Effector memory CD4-positive, alpha-beta T cell (primary cell): ENCODE measurements around the gene PITHD1.
"Not testable (repeated sequence)": the region's sequence is repeated elsewhere in the genome, so short reads cannot be mapped to it uniquely, and the experiment has no call there.

Experiments used
- DNase-seq, 3 donors: peaks; one replicate each; pipeline ENCODE4 v3.0.0-alpha.2; 2020
- H3K27ac ChIP-seq: 2 replicates; pipeline ENCODE4 v1.7.0; 2013; ENCODE audit warnings: mild to moderate bottlenecking, low read length, moderate library complexity; ENCODE audit not compliant: insufficient read depth, poor library complexity, severe bottlenecking
- H3K27me3 ChIP-seq: replicated peaks from 2 replicates; pipeline ENCODE4 v1.7.0; 2013; ENCODE audit warnings: mild to moderate bottlenecking, low read length; ENCODE audit not compliant: insufficient read depth, control insufficient read depth, poor library complexity, severe bottlenecking
- H3K36me3 ChIP-seq: 2 replicates; pipeline ENCODE4 v1.7.0; 2013; ENCODE audit warnings: mild to moderate bottlenecking, low read length, moderate library complexity; ENCODE audit not compliant: control insufficient read depth, insufficient read depth
- H3K4me1 ChIP-seq: 2 replicates; pipeline ENCODE4 v1.7.0; 2013; ENCODE audit warnings: low read length, mild to moderate bottlenecking; ENCODE audit not compliant: control insufficient read depth, insufficient read depth, poor library complexity, severe bottlenecking
- H3K4me3 ChIP-seq: 2 replicates; pipeline ENCODE4 v1.7.0; 2013; ENCODE audit warnings: low read length, low read depth, mild to moderate bottlenecking; ENCODE audit not compliant: insufficient read depth, poor library complexity, severe bottlenecking
- H3K9me3 ChIP-seq: 2 replicates; pipeline ENCODE4 v1.7.0; 2013; ENCODE audit warnings: mild to moderate bottlenecking, low read length, moderate library complexity; ENCODE audit not compliant: control insufficient read depth
- total RNA-seq, 3 donors: gene quantifications; one replicate each; lab custom pipeline; 2026; lab: John Stamatoyannopoulos, UW

PITHD1 gene, protein sequence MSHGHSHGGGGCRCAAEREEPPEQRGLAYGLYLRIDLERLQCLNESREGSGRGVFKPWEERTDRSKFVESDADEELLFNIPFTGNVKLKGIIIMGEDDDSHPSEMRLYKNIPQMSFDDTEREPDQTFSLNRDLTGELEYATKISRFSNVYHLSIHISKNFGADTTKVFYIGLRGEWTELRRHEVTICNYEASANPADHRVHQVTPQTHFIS
- total RNA-seq: 69.4 to 90.4 (median 72.6) reads per million in 3 donors

DNA sequence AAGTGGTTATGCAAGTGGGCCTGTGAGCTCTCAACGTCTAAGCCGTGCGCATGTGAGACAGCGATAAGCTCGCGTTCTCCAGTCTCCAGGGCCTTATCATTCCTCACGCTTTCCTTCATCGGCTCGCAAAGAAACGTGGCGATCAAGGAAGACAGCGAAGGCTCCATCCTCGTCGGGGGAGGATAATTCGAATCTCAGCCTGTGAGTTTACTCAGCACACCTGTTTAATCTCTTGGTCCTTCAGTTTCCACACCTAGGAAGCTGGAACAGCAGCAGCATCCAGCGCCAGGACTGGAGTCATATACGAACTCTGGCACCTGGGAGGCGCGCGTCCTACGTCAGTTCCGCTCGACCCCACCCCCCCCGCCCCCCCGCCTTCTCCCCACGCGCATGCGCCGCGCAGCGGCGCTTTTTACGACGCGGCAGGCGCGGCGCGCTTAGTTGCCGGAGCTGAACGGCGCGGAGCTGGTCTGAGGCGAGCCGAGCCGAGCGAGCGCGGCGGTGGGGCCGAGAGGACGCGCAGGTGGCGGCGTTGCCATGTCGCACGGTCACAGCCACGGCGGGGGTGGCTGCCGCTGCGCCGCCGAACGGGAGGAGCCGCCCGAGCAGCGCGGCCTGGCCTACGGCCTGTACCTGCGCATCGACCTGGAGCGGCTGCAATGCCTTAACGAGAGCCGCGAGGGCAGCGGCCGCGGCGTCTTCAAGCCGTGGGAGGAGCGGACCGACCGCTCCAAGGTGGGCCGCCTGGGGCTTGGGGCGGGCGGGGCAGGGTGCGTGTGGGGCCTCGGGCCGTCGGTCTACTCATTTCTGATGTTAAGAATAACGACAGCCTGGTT lies at the start of gene PITHD1:
TSS of gene PITHD1 (plus strand) at position 440 of the 836 bp plus-strand sequence. CDS start at position 538, 98 bp downstream.
- Histone ChIP-seq H3K4me1 (peaks cover 22% of the 10 kb centered on the region), H3K27me3 (no peaks in the 10 kb centered on the region), H3K27ac (peak within 1 kb of the TSS; percentile 89), H3K36me3 (peaks cover 6% of the 10 kb centered on the region), H3K9me3 (no peaks in the 10 kb centered on the region), H3K4me3 (peak within 1 kb of the TSS; percentile 81)
- DNase-seq: peak; percentile 73 to 74 (median 74)

DNA sequence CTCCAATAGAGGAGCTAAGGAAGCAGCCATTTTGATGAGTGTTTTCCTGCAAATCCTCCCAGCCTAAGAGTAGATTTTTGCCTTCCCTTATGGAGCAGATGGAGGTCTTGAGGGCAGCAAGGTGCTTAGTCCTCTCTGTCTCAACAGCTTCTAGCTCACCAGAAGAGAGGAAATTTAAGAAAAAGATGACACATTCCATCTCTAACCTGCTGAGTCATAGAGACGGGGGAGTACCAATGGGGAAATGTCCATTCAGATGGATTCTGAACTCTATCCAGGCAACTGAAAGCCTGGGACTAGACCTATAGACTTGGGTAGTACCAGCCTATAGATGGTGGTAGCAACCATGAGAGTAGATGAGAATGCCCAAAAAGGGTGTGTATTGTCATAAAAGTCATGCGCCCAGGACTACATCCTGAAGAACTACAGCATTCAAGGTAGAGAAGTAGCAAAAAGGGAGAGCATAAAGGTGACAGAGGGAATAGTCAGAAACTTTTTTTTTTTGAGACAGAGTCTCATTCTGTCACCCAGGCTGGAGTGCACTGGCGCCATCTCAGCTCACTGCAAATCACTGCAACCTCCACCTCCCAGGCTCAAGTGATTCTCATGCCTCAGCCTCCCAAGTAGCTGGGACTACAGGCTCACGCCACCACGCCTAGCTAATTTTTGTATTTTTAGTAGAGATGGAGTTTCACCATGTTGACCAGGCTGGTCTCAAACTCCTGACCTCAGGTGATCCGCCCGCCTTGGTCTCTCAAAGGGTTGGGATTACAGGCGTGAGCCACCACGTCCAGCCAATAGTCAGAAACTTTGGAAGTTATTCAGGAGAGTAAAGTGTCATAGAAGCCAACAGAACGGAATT lies 45.6 kb upstream of the PITHD1 start:
- H3K36me3 ChIP-seq: no peaks in the 10 kb centered on the region
- H3K9me3 ChIP-seq: no peaks in the 10 kb centered on the region
- H3K4me3 ChIP-seq: no peak overlapping the region
- H3K27me3 ChIP-seq: no peaks in the 10 kb centered on the region
- no peak overlapping the region for H3K27ac ChIP-seq
- no peak for DNase-seq
- H3K4me1 ChIP-seq: no peaks in the 10 kb centered on the region

DNA sequence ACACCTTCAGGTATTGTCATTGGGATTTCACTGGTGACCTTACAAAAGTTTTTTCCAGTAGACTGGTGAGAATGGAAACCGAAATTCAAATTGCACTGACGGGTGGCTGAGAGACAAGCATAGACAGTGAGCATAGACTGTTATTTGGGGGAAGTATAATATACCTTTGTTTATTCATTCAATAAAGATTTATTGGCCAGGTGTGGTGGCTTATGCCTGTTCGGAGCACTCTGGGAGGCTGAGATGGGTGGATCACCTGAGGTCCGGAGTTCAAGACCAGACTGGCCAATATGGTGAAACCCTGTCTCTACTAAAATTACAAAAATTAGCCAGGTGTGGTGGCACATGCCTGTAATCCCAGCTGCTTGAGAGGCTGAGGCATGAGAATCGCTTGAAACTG lies 44.9 kb upstream of the PITHD1 start:
- not testable (repeated sequence) for H3K36me3 ChIP-seq, H3K9me3 ChIP-seq, H3K27ac ChIP-seq, DNase-seq, H3K27me3 ChIP-seq, H3K4me3 ChIP-seq, H3K4me1 ChIP-seq

DNA sequence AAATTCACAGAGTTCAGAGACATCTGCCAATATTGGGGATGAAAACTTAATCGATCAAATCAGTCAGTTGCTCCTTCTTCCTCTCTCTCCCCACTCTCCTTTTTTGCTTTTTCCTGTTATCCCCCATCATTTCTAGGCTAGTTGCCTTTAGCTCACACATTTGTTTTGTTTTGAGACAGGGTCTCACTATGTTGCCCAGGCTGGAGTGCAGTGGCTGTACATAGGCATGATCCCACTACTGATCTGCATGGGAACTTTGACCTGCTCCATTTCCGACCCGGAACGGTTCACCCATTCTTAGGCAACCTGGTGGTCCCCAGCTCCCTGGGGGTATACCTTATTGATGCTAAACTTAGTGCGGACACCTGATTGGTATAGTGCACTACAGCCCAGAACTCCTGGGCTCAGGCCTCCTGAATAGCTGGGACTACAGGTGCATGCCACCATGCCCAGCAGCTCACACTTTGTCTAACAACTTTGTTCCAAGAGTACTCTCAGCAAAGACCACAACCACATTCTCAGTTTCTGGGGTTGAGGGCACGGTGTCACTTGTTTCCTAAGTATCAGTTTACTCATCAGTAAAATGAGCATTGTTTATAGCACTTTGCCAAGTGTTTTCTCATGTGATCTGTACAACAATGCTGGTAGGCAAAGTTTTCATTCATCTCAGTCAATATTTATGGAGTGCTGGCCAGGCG lies 41.6 kb upstream of the PITHD1 start:
- Histone ChIP-seq H3K27me3 (no peaks in the 10 kb centered on the region), H3K4me3 (no peak overlapping the region), H3K4me1 (no peaks in the 10 kb centered on the region), H3K9me3 (no peaks in the 10 kb centered on the region), H3K27ac (no peak overlapping the region), H3K36me3 (no peaks in the 10 kb centered on the region)
- DNase-seq: no peak

DNA sequence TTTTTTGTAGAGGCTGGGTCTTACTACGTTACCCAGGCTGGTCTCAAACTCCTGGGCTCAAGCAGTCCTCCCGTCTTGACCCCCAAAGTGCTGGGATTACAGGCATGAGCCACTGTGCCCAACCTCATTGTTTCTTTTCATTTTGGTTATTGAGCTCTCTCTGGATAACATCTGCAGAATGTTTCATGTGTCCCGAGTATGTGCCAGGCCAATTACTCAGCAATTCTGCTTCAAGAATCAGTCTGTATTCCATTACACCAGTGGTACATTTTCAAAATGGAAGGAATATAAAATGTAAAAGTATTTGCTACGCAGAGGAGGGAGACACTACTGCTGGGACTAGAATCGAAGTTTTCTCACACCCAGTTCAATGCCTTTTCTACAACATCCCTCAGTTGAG lies 36.6 kb upstream of the PITHD1 start:
- no peaks in the 10 kb centered on the region for H3K36me3 ChIP-seq
- DNase-seq: no peak
- H3K4me3 ChIP-seq: no peak overlapping the region
- H3K9me3 ChIP-seq: no peaks in the 10 kb centered on the region
- H3K27ac ChIP-seq: no peak overlapping the region
- H3K27me3 ChIP-seq: no peaks in the 10 kb centered on the region
- H3K4me1 ChIP-seq: peaks cover 14% of the 10 kb centered on the region

DNA sequence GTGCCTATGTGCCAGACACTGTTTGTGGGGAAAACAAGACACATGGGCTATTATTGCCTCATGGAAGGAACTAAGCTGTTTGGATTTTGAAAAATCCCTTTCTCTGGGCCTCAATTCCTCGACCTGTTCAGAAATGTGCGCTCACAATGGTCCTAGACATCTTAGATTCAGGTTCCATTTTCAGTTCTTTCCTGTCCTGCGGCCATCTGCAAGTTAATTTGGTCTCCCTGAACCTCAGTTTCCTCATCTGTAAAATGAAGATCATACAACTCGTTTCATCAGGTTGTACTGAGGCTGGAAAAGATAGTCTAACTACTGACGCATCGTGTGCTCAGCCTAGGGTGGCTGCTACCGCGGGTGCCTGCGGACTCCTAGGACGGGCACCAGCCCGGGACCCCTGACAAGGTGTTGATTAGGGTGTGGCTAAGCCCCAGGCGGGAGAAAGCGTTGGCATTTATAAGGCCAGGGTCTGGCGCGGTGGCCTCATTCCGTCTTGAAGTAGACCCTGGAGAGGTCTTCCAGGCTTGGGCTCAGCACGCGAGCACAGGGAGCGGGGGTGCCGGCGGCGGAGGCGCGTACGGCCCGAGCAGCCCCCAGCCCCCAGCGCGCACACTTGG lies 35.4 kb upstream of the PITHD1 start:
- H3K9me3 ChIP-seq: no peaks in the 10 kb centered on the region
- H3K4me1 ChIP-seq: peaks cover 14% of the 10 kb centered on the region
- H3K27ac ChIP-seq: peak overlapping the region; percentile 87
- peak in 2 of 3 donors; percentile 5 to 8 for DNase-seq
- H3K4me3 ChIP-seq: peak overlapping the region; percentile 91
- H3K36me3 ChIP-seq: no peaks in the 10 kb centered on the region
- H3K27me3 ChIP-seq: no peaks in the 10 kb centered on the region

DNA sequence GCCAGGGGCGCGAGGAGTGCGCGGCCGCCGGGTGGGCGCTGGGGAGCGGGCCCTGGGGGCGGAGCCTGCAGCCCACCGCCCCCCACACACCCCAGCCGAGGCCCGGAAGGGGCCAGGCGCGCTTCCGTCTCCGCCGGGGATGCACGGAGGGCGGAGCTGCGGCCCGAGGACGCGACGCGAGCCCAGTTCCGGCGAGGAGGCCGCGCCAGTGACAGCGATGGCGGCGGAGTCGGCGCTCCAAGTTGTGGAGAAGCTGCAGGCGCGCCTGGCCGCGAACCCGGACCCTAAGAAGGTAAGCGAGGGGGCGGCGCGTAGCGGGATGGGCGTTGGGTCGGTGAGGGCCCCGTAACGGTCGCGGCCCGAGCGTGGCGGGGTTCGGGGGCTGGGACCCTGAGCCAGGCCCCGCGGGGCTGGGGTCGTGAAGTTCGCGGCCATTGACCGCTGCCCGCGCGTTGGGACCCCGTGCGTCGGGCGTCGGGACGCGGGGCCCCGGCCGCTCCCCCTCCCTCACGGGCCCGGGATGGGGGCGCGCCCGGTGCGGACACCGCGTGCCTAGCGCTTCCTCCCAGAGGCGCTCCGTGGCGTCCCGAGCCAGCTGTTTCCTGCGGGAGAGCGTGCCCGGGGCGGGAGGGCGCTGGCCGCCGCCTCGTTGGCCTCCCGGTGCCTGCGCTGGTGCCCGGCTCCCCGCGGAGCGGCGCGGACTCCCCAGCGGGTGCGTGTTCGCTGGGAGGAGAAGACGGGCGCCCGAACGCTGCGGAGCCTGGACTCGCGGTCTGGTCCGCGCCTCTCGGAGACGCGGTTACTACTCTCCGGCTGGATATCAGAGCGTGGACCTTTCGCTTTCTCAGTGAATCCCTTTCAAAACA lies 34.7 kb upstream of the PITHD1 start, which contains the start of gene ELOA:
TSS of gene ELOA (plus strand) at position 185 of the 866 bp plus-strand sequence. CDS start at position 218, 33 bp downstream.
- DNase-seq: peak; percentile 51 to 64 (median 62)
- peak within 1 kb of the TSS; percentile 87 for H3K27ac ChIP-seq
- H3K4me1 ChIP-seq: peaks cover 18% of the 10 kb centered on the region
- peaks cover 3% of the 10 kb centered on the region for H3K36me3 ChIP-seq
- H3K4me3 ChIP-seq: peak within 1 kb of the TSS; percentile 91
- H3K9me3 ChIP-seq: no peaks in the 10 kb centered on the region
- H3K27me3 ChIP-seq: no peaks in the 10 kb centered on the region

DNA sequence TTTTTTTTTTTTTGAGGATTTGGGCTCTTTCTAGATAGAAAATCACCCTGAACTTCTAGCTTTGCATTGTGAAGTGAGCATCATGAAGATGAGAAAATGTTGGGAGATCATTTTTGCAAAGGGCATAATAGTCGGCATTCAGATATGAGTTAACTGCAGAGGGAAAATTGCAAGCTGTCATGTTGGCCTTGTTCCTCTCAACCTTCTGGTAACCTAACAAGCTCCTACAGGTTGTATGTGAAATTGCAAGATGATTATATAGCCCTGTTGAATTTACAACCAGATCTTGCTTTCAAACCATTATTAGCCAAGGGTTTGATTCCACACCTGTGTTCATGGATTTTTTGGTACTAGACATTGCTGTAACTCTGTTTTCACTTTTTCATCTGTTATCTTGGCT lies 32.7 kb upstream of the PITHD1 start:
- DNase-seq: no peak
- Histone ChIP-seq H3K36me3 (peaks cover 19% of the 10 kb centered on the region), H3K27ac (no peak overlapping the region), H3K4me3 (no peak overlapping the region), H3K9me3 (no peaks in the 10 kb centered on the region), H3K27me3 (no peaks in the 10 kb centered on the region), H3K4me1 (peaks cover 18% of the 10 kb centered on the region)
